Tibial nerve (tissue), 4 donors: Measurements from ENCODE around the gene DCDC1.

Experiments
- CTCF ChIP-seq, 5 experiments: fragments of 200-600 bp in 3 of 5; fragments of 450-650 bp in 2 of 5; sonication (generic) in 3 of 5; IDR thresholded peaks; one replicate each; pipeline ENCODE4 v1.5.1; 2016 to 2019; ENCODE audit warnings: antibody characterized with exemption in 5 of 5, mild to moderate bottlenecking in 3 of 5, moderate library complexity in 2 of 5
- EP300 ChIP-seq, 2 donors: sonication (generic); formaldehyde crosslinking; IDR thresholded peaks; one replicate each; pipeline ENCODE4 v1.6.1; 2017; ENCODE audit warnings: antibody characterized with exemption in 2 of 2, mild to moderate bottlenecking in 1 of 2
- POLR2A ChIP-seq, 2 donors: fragments of 450-650 bp; IDR thresholded peaks; one replicate each; pipeline ENCODE4 v1.6.1; 2017; ENCODE audit warnings: antibody characterized with exemption in 2 of 2, mild to moderate bottlenecking in 2 of 2, moderate library complexity in 2 of 2

GRCh38 chr11:31150011-31150410, 219.5 kb downstream of the DCDC1 start:
- TF ChIP-seq CTCF (IDR thresholded peaks at IDR 0.05) (no peak), EP300 (IDR thresholded peaks at IDR 0.05) (no peak), POLR2A (IDR thresholded peaks at IDR 0.05) (no peak)
